ENCODE results near the gene RPP21.
"Not testable (repeated sequence)": the region's sequence is repeated elsewhere in the genome, so short reads cannot be mapped to it uniquely, and the experiment has no call there.

The RPP21 gene

GRCh38 chr6:30331981-30332380, 13.0 kb upstream of the RPP21 start:
- no peak for DNase-seq

DNA sequence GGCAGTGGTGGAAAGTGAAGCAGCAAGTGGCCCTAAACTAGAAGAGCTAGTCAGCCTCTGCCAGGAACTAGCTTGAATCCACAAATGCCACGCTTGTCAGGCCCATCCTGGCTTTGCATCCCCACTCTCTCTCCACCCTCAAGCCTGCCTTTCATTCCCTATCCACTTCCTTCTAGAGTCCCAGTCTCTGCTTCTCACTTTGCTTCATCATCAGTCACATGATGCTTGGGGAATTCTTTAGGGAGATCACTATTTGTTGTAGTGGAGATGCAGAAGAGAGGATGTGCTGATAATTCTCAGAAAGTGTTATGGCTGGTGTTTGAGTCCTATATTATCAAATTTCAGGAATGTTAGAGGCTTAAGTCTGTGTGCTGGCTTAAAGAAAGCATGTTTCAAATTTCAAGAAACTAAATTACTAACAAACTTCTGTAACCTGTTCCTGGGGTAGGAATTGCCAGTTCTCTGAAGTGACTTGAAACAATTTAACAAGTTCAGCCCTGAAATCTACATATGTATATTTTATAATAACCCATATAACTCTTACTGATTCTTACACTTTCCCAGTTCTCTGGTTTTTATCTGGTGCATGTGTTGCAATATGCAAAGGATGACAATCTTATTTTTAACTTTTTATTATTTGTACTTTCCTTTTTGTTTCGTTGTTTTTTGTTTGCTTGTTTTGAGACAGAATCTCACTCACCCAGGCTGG, 10.7 kb upstream of the RPP21 start:
- no peak for DNase-seq

GRCh38 chr6:30340589-30341054, 4.3 kb upstream of the RPP21 start:
- no peak for DNase-seq

DNA sequence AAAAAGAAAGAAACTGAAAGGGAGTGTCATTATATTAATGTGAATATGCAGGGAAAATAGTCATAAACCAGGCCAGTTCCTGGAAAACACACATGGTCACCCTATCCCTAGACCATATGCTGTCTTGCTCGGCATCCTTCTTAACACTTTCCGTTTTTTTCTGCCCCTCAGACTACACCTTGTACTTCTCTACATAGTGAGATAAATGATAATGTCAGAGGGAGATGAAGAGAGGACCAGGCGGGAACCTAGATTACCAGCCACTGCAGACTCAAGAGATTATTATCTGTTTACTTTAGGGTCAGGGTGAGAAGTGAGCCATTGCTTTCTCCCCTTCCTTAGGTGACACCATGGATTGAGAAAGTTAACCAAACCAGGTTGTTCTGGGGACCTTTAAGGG, 3.7 kb upstream of the RPP21 start:
- no peak for DNase-seq

- DNase-seq: no peak
Observed at GRCh38 chr6:30341728-30342127, 3.2 kb upstream of the RPP21 start.

GRCh38 chr6:30344191-30344867, 627 bp upstream of the RPP21 start:
- no peak for DNase-seq

- DNase-seq: no peak
Observed at GRCh38 chr6:30345852-30346251, 896 bp downstream of the RPP21 start.

DNA sequence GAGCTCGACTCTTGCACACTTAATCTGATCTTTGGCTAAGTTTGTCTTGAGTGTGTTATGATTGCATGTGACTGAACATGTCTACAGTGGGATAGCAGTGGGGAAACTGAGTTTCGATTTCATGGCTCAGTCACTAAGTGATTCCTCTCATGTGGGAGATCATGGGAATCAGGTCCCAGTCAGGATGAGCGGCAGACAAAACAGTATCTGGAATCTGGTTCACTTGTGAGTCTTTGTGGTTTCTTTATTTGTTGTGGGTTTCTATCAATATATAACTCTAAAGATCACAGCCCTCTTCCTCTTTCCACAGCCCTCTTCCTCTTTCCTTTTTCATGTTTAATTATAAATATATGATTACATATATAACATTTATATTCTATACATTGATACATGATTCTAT, 4.0 kb downstream of the RPP21 start:
- no peak for DNase-seq

DNA sequence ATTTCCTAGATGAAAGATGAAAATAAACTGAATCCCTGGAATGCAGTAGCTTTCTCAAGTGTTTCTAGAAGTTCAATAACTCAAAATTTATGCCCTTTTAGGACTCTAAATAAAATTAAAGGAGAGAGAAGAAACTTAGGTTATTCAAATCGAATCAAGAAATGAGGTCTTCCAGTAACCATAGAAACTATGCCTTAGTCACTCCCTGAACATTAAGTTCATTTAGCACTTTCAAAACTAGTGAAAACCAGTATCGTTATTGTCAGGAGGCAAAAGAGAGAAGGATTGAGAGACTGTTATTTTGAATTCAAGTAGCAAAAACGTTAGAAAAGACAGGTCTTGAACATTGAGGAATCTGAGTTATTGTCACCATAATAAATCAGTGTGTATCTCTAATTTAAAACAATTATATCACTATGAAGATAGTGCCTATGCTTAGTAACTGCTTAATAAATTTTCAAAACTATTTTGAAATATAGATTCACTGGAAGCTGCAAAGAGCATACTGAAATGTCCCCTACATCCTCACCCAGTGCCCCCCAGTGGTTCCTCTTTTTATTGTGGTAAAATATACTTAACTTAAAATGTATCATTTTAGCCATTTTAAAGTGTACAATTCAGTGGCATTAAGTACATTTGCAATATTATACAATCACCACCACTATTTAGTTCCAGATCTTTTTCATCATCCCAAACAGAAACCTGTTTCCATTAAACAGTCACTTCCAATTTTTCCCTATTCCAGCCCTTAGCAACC, 4.6 kb downstream of the RPP21 start:
- no peak for DNase-seq

GRCh38 chr6:30350524-30350923, 5.6 kb downstream of the RPP21 start:
- DNase-seq: no peak

GRCh38 chr6:30352550-30352949, 7.6 kb downstream of the RPP21 start:
- no peak for DNase-seq

- DNase-seq: no peak
Observed at GRCh38 chr6:30355281-30355680, 10.3 kb downstream of the RPP21 start.

DNA sequence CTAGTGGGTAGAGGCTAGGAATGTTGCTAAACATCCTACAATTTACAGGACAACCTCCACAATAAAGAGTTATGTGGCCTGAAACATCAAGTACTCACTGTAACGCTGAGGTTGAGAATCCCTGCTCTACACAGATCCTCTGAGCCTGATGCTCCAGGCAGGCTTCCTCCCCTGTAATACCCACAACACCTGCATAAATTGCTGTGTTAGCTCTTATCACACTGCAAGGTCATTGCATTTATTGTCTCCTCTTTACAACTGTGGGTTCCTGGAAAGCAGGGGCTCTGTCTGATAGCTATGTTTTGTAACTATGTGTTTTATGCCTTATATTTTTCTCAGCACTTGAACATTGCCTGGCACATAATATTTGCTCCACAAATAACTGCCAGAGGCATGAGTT, 11.6 kb downstream of the RPP21 start:
- DNase-seq: no peak

DNA sequence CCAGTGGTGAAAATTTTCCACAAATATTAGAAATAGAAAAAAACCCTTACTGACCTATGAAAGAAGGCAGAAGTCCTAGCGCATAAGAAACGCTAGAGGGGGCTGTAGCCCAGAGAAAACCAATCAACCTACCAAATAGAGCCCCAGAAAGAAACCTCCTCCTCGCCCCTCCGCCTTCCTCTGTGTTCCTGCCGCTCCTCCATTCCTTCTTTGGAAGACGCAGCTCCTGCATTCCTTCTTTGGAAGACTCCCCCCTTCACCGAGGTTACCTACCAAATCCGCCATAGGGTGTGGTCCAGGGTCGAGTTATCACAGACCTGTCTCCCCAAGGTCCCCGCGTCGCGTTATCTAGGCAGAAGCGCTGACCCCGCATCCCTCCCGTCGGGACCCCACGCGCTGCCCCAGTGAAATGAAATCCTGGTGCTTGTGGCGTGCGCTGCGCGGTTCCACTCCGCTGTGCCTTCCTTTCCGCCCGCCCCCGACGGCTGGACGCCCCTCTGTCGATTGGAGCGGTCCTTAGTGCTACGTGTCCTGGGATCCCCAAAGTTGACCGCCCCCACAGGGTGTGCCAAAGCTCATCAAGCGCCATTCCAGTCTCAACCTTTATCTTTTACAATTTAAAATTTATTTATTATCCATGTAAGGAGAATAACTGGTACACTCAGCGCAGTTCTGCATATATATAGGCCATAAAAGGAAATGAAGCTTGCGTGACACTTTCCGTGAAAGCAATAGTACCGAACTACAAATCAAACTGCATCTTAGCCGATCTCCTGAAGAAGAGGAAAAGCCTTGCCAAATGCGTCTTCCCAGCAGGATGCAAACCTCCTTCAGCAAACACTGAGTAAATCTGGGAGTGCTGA, 13.0 kb downstream of the RPP21 start:
- DNase-seq: peak; percentile 2

DNA sequence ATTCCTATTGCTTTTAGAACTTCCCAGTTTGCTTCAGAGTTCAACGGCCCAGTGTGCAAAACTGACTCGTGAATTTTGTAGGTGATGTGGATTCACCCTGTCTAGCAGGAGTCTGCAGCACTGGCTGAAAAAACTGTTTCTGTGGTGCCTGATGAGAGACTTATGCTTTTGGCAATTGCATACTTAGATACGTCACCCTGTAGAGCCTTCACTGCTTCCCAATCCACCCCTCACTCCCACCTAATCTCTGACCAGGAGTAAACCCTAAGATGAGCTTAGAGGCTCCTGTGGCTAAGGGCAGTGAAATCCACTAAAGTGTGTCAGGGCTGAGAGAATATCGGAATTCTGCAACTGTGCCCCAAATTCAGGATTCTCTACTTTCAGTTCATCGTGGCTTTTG, 14.3 kb downstream of the RPP21 start:
- no peak for DNase-seq

- no peak for DNase-seq
Observed at GRCh38 chr6:30360139-30360538, 15.2 kb downstream of the RPP21 start.

DNA sequence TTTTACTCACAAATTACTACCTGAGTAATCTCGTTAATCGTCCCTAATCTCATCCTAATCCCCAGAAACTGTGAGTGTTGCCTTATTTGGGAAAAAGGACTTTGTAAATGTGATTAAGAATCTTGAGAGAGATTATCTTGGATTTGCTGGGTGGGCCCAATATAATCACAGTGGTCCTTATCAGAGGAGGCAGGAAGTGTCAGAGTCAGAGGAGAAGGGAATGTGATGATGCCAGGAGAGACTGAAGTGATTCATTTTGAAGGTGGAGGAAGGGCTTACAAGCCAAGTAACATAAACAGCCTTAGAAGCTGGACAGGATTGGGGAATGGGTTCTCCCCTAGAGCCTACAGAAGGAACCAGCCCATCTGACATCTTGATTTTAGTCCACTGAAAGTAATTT, 16.7 kb downstream of the RPP21 start:
- no peak for DNase-seq

DNA sequence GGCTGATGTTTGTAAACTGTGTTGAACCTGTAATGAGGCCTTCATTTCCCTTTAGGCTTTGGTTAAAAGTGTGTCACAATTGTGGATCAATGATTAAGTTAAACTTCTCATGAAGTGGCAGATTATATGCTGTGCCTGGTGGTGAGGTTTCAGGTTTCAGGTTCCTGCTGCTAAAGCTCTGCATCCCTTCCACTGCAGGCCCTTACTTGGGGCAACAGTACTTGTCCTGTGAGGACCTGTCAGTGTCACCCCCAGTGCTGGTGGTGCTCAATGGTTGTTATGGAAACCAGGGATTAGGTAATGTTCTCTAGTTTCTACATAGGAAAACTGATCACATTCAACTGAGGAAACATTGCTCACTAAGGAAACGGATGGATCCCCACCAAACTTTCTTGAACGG, 18.5 kb downstream of the RPP21 start:
- DNase-seq: no peak

DNA sequence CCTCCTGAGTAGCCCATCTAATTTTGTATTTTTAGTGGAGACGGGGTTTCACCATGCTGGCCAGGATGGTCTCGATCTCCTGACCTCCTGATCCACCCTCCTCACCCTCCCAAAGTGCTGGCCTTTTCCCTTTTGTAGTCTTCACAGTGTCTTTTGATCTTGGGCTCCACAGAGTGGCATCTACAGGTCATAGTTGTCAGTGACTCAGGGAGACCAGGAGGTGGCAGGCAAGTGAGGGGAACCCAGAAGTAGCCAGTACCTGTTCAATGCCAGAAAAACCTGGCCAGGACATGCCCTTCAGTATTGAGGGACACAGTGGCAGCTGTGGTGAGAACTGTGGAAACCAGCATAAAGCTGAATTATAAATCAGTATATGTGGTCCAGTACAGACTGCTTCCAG, 19.6 kb downstream of the RPP21 start:
- no peak for DNase-seq

- DNase-seq: not testable (repeated sequence)
Observed at GRCh38 chr6:30369280-30369679, 24.3 kb downstream of the RPP21 start.

GRCh38 chr6:30378290-30378937, 33.5 kb downstream of the RPP21 start:
- DNase-seq: no peak

- no peak for DNase-seq
Observed at GRCh38 chr6:30380464-30380863, 35.5 kb downstream of the RPP21 start.

Measured in amniotic stem cell (primary cell).